DND-41 (cell line): ENCODE measurements around the gene RNF223.
"Not testable (repeated sequence)": the region's sequence is repeated elsewhere in the genome, so short reads cannot be mapped to it uniquely, and the experiment has no call there.

Experiments used
- EZH2 ChIP-seq: IDR thresholded peaks from 3 replicates; pipeline ENCODE4 v1.6.1; 2012; ENCODE audit warnings: borderline replicate concordance, low read depth, mild to moderate bottlenecking, moderate library complexity, low read length, inconsistent platforms; ENCODE audit not compliant: severe bottlenecking
- TF ChIP-seq, protein P1 (sequence below): IDR thresholded peaks from 2 replicates; pipeline ENCODE4 v1.5.1; 2012; ENCODE audit warnings: borderline replicate concordance, low read length, moderate library complexity, mild to moderate bottlenecking; ENCODE audit not compliant: poor library complexity, severe bottlenecking; ENCODE audit errors: extremely low read depth

DNA sequence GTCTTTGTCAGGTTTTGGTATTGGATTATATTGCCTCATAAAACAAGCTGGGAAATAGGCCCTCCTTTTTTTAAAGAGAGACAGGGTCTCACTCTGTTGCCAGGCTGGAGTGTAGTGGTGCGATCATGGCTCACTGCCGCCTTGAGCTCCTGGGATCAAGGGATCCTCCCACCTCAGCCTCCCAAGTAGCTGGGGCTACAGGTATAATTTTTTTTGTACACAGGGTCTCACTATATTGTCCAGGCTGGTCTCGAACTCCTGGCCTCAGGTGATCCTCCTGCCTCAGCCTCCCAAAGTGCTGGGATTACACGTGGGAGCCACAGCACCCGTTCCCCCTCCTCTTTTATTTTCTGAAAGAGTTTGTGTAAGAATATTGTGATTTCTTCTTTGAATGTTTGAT is 22.0 kb upstream of the RNF223 start:
- TF ChIP-seq, protein P1, sequence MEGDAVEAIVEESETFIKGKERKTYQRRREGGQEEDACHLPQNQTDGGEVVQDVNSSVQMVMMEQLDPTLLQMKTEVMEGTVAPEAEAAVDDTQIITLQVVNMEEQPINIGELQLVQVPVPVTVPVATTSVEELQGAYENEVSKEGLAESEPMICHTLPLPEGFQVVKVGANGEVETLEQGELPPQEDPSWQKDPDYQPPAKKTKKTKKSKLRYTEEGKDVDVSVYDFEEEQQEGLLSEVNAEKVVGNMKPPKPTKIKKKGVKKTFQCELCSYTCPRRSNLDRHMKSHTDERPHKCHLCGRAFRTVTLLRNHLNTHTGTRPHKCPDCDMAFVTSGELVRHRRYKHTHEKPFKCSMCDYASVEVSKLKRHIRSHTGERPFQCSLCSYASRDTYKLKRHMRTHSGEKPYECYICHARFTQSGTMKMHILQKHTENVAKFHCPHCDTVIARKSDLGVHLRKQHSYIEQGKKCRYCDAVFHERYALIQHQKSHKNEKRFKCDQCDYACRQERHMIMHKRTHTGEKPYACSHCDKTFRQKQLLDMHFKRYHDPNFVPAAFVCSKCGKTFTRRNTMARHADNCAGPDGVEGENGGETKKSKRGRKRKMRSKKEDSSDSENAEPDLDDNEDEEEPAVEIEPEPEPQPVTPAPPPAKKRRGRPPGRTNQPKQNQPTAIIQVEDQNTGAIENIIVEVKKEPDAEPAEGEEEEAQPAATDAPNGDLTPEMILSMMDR = not testable (repeated sequence)
- not testable (repeated sequence) for TF ChIP-seq EZH2
